ENCODE data around the gene AKAP7.

DNA sequence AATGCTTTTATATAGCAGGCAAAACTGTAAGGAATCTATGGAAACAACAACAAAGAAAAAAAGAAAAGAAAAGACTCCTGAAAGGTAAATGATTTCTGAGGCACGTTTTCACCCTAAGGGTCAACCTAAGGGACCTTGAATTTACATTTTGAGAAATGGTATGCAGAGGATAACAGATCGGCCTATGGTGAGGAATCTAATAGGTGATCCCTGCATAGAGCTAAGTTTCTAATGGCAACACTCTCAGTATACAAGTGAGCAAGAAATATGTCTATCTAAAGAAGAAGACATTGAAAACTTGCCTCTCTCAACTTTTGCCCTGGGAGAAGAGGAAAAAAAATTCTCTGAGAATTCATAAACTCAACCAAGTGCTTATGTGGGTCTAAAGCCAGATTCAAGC, 18.9 kb upstream of the AKAP7 start:
- TF ChIP-seq, protein P1, sequence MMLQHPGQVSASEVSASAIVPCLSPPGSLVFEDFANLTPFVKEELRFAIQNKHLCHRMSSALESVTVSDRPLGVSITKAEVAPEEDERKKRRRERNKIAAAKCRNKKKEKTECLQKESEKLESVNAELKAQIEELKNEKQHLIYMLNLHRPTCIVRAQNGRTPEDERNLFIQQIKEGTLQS (IDR thresholded peaks at IDR 0.05), result no peak
- TF ChIP-seq, protein P2, sequence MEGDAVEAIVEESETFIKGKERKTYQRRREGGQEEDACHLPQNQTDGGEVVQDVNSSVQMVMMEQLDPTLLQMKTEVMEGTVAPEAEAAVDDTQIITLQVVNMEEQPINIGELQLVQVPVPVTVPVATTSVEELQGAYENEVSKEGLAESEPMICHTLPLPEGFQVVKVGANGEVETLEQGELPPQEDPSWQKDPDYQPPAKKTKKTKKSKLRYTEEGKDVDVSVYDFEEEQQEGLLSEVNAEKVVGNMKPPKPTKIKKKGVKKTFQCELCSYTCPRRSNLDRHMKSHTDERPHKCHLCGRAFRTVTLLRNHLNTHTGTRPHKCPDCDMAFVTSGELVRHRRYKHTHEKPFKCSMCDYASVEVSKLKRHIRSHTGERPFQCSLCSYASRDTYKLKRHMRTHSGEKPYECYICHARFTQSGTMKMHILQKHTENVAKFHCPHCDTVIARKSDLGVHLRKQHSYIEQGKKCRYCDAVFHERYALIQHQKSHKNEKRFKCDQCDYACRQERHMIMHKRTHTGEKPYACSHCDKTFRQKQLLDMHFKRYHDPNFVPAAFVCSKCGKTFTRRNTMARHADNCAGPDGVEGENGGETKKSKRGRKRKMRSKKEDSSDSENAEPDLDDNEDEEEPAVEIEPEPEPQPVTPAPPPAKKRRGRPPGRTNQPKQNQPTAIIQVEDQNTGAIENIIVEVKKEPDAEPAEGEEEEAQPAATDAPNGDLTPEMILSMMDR (IDR thresholded peaks at IDR 0.05 in 2 of 3, conservative IDR thresholded peaks at IDR 0.05 in 1 of 3; ENCODE audit: borderline replicate concordance in 1 of 3, insufficient read depth in 1 of 3, low read depth in 2 of 3, low read length in 2 of 3), result no peak
- TF ChIP-seq ZFX (IDR thresholded peaks at IDR 0.05) (no peak), RAD21 (IDR thresholded peaks at IDR 0.05; ENCODE audit: low read depth) (no peak), CEBPB (IDR thresholded peaks at IDR 0.05; ENCODE audit: low read depth) (no peak), EZH2 (IDR thresholded peaks at IDR 0.05) (no peak), POLR2AphosphoS5 (IDR thresholded peaks at IDR 0.05; ENCODE audit: low read depth, low read length) (no peak), FOSL1 (IDR thresholded peaks at IDR 0.05; ENCODE audit: low read depth) (no peak), ELF1 (IDR thresholded peaks at IDR 0.05; ENCODE audit: borderline replicate concordance, low read depth) (no peak), POLR2A (IDR thresholded peaks at IDR 0.05; ENCODE audit: borderline replicate concordance, extremely low read depth, insufficient read depth, insufficient read length) (no peak), SP1 (IDR thresholded peaks at IDR 0.05; ENCODE audit: low read depth) (no peak)
- TF ChIP-seq, protein P3, sequence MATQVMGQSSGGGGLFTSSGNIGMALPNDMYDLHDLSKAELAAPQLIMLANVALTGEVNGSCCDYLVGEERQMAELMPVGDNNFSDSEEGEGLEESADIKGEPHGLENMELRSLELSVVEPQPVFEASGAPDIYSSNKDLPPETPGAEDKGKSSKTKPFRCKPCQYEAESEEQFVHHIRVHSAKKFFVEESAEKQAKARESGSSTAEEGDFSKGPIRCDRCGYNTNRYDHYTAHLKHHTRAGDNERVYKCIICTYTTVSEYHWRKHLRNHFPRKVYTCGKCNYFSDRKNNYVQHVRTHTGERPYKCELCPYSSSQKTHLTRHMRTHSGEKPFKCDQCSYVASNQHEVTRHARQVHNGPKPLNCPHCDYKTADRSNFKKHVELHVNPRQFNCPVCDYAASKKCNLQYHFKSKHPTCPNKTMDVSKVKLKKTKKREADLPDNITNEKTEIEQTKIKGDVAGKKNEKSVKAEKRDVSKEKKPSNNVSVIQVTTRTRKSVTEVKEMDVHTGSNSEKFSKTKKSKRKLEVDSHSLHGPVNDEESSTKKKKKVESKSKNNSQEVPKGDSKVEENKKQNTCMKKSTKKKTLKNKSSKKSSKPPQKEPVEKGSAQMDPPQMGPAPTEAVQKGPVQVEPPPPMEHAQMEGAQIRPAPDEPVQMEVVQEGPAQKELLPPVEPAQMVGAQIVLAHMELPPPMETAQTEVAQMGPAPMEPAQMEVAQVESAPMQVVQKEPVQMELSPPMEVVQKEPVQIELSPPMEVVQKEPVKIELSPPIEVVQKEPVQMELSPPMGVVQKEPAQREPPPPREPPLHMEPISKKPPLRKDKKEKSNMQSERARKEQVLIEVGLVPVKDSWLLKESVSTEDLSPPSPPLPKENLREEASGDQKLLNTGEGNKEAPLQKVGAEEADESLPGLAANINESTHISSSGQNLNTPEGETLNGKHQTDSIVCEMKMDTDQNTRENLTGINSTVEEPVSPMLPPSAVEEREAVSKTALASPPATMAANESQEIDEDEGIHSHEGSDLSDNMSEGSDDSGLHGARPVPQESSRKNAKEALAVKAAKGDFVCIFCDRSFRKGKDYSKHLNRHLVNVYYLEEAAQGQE (IDR thresholded peaks at IDR 0.05; ENCODE audit: low read depth), result no peak
